HCT116 (cell line): ENCODE data around the gene MDM2. TPM values are rescaled to one million over a fixed set of nuclear protein-coding genes. Genes with fewer than 3 reads are reported as not detected.

Experiments used
- ATAC-seq: fragments of 200-7000 bp; cut with Tn5 transposase; 2 replicates; pipeline ENCODE4 v1.9.1; 2020; ENCODE audit warnings: mild to moderate bottlenecking, moderate library complexity
- BruUV-seq: library from RNA; stranded (reverse); fragments of 400-500 nt; replicated peaks from 2 replicates; lab custom pipeline; 2021; lab: Mats Ljungman, UMichigan
- CTCF ChIA-PET: fragments of 300-600 bp; sonication (Branson Sonifier 250); formaldehyde crosslinking; loops from one replicate; lab custom pipeline; 2021; ENCODE audit warnings: antibody characterized with exemption; lab: Charles Lee
- POLR2A ChIA-PET: fragments of 300-600, 350-600 bp; sonication (Branson Sonifier 250); formaldehyde crosslinking; loops from one replicate; lab custom pipeline; 2021; ENCODE audit warnings: antibody characterized with exemption; lab: Charles Lee
- RAD21 ChIA-PET, 2 experiments: fragments of 300-600 bp; sonication (Branson Sonifier 250); formaldehyde crosslinking; loops; one replicate each; lab custom pipeline; 2023; ENCODE audit warnings: low total read pairs in 2 of 2; ENCODE audit not compliant: uncharacterized antibody in 2 of 2, unreplicated experiment in 2 of 2, low non-redundant PET in 1 of 2; lab: Charles Lee
- DNase-seq: peaks from one replicate; pipeline ENCODE4 v3.0.0-alpha.2; 2010; ENCODE audit warnings: low read depth, low spot score
- H2AFZ ChIP-seq: fragments of 200-600 bp; shearing (Covaris generic), sonication (generic); 2 replicates; pipeline ENCODE4 v1.6.1; 2017; ENCODE audit warnings: low read depth, mixed run types, mixed read lengths, antibody characterized with exemption, low read length; ENCODE audit not compliant: poor library complexity, severe bottlenecking
- H3K27ac ChIP-seq: 2 replicates; pipeline ENCODE4 v1.5.1; 2012; ENCODE audit warnings: low read depth, low read length
- H3K27me3 ChIP-seq: fragments of 200-600 bp; sonication (generic); 2 replicates; pipeline ENCODE4 v1.6.1; 2016; ENCODE audit warnings: mixed run types, low read length, mixed read lengths; ENCODE audit not compliant: insufficient read depth
- H3K36me3 ChIP-seq, 2 experiments: fragments of 200-500 bp in 1 of 2; fragments of 200-600 bp in 1 of 2; sonication (Bioruptor generic) in 1 of 2; sonication (generic) in 1 of 2; 2 replicates each; pipeline versions ENCODE4 v1.5.1 to v1.6.1; 2014 to 2016; ENCODE audit warnings: low read length in 2 of 2, inconsistent platforms in 1 of 2, mixed read lengths in 1 of 2, mixed run types in 1 of 2; ENCODE audit not compliant: insufficient read depth in 2 of 2, control insufficient read depth in 1 of 2
- H3K4me1 ChIP-seq, 2 experiments: fragments of 200-600 bp in 1 of 2; sonication (generic) in 1 of 2; 2 replicates each; pipeline versions ENCODE4 v1.5.1 to v1.6.1; 2012 to 2017; ENCODE audit warnings: low read length in 2 of 2, inconsistent platforms in 1 of 2, mild to moderate bottlenecking in 1 of 2, mixed read lengths in 1 of 2, mixed run types in 1 of 2, moderate library complexity in 1 of 2; ENCODE audit not compliant: insufficient read depth in 2 of 2, control insufficient read depth in 1 of 2
- H3K4me2 ChIP-seq: fragments of 200-600 bp; sonication (generic); 2 replicates; pipeline ENCODE4 v1.6.1; 2017; ENCODE audit warnings: mixed run types, low read length, mixed read lengths
- H3K4me3 ChIP-seq, 2 experiments: fragments of 200-600 bp in 1 of 2; sonication (generic) in 1 of 2; replicated peaks in 1 of 2; 2 replicates each; pipeline ENCODE4 v1.5.1; 2011 to 2016; ENCODE audit warnings: low read length in 2 of 2, control low read depth in 1 of 2, low read depth in 1 of 2, mild to moderate bottlenecking in 1 of 2, mixed read lengths in 1 of 2, mixed run types in 1 of 2
- H3K79me2 ChIP-seq: fragments of 200-600 bp; sonication (generic); 2 replicates; pipeline ENCODE4 v1.6.1; 2017; ENCODE audit warnings: mild to moderate bottlenecking, mixed run types, low read length, moderate library complexity, mixed read lengths; ENCODE audit not compliant: insufficient read depth
- H3K9ac ChIP-seq: fragments of 200-600 bp; sonication (generic); 2 replicates; pipeline ENCODE4 v1.6.1; 2016; ENCODE audit warnings: low read length, mixed read lengths
- H3K9me2 ChIP-seq: fragments of 200-600 bp; sonication (generic), shearing (Covaris generic); 2 replicates; pipeline ENCODE4 v1.6.1; 2017; ENCODE audit warnings: mixed run types, mild to moderate bottlenecking, moderate library complexity; ENCODE audit not compliant: insufficient read depth
- H3K9me3 ChIP-seq, 2 experiments: fragments of 200-500 bp in 1 of 2; fragments of 200-600 bp in 1 of 2; sonication (Bioruptor generic) in 1 of 2; sonication (generic) in 1 of 2; 2 replicates each; pipeline ENCODE4 v1.6.1; 2014 to 2017; ENCODE audit warnings: low read length in 2 of 2, mixed read lengths in 2 of 2, inconsistent platforms in 1 of 2, low read depth in 1 of 2, mild to moderate bottlenecking in 1 of 2, mixed run types in 1 of 2, moderate library complexity in 1 of 2; ENCODE audit not compliant: control insufficient read depth in 1 of 2, insufficient read depth in 1 of 2
- H4K20me1 ChIP-seq: fragments of 200-600 bp; sonication (generic), shearing (Covaris generic); 2 replicates; pipeline ENCODE4 v1.6.1; 2017; ENCODE audit warnings: mixed run types, mild to moderate bottlenecking, moderate library complexity; ENCODE audit not compliant: insufficient read depth
- ATF3 ChIP-seq: IDR thresholded peaks from 2 replicates; pipeline ENCODE4 v1.6.1; 2012
- CBX3 ChIP-seq: IDR thresholded peaks from 2 replicates; pipeline ENCODE4 v1.6.1; 2012; ENCODE audit warnings: low read depth
- CEBPB ChIP-seq: IDR thresholded peaks from 2 replicates; pipeline ENCODE4 v1.6.1; 2012; ENCODE audit warnings: low read depth
- CTCF ChIP-seq, 3 experiments: fragments of 200-600 bp in 1 of 3; sonication (generic) in 1 of 3; IDR thresholded peaks in 2 of 3; conservative IDR thresholded peaks in 1 of 3; 2 replicates each; pipeline ENCODE4 v1.5.1; 2012 to 2017; ENCODE audit warnings: low read depth in 2 of 3, low read length in 2 of 3, antibody characterized with exemption in 1 of 3, borderline replicate concordance in 1 of 3, control low read depth in 1 of 3, mild to moderate bottlenecking in 1 of 3, mixed read lengths in 1 of 3, mixed run types in 1 of 3, moderate library complexity in 1 of 3; ENCODE audit not compliant: insufficient read depth in 1 of 3
- EGR1 ChIP-seq: IDR thresholded peaks from 2 replicates; pipeline ENCODE4 v1.6.1; 2012; ENCODE audit warnings: low read depth
- EZH2phosphoT487 ChIP-seq: fragments of 200-600 bp; IDR thresholded peaks from 2 replicates; pipeline ENCODE4 v1.6.1; 2018; ENCODE audit warnings: antibody characterized with exemption, borderline replicate concordance
- FOSL1 ChIP-seq: IDR thresholded peaks from 2 replicates; pipeline ENCODE4 v1.6.1; 2012; ENCODE audit warnings: low read depth
- JUND ChIP-seq: IDR thresholded peaks from 2 replicates; pipeline ENCODE4 v1.6.1; 2012
- MAX ChIP-seq: IDR thresholded peaks from 2 replicates; pipeline ENCODE4 v1.6.1; 2012
- REST ChIP-seq: IDR thresholded peaks from 2 replicates; pipeline ENCODE4 v1.6.1; 2012; ENCODE audit warnings: low read depth
- SIN3A ChIP-seq: IDR thresholded peaks from 2 replicates; pipeline ENCODE4 v1.6.1; 2012; ENCODE audit warnings: low read depth
- SP1 ChIP-seq: IDR thresholded peaks from 2 replicates; pipeline ENCODE4 v1.6.1; 2012; ENCODE audit warnings: low read depth
- SRF ChIP-seq: IDR thresholded peaks from 2 replicates; pipeline ENCODE4 v1.6.1; 2012; ENCODE audit warnings: low read depth
- TCF7L2 ChIP-seq: IDR thresholded peaks from 2 replicates; pipeline ENCODE4 v1.7.0; 2011; ENCODE audit warnings: borderline replicate concordance, inconsistent platforms; ENCODE audit not compliant: insufficient read depth, insufficient read length; ENCODE audit errors: extremely low read depth
- ZBTB33 ChIP-seq: IDR thresholded peaks from 2 replicates; pipeline ENCODE4 v1.6.1; 2011; ENCODE audit warnings: mild to moderate bottlenecking, low read length, moderate library complexity; ENCODE audit not compliant: insufficient replicate concordance; ENCODE audit errors: extremely low read depth
- ZNF274 ChIP-seq: fragments of 200-500 bp; sonication (Bioruptor generic); IDR thresholded peaks from 2 replicates; pipeline ENCODE4 v1.6.1; 2014; ENCODE audit warnings: mild to moderate bottlenecking, low read depth, low read length, inconsistent platforms
- intact Hi-C: fragments of 100-400 bp; cut with micrococcal nuclease; formaldehyde crosslinking; loops from 2 replicates; pipeline ENCODE4 v1.10.0; 2022
- total RNA-seq: library from RNA; stranded (reverse); gene quantifications from one replicate; pipeline ENCODE4 v1.2.1, GENCODE V29; 2021; ENCODE audit not compliant: unreplicated experiment

The MDM2 gene
- total RNA-seq, 1 experiment from 2014 or later, result 170 TPM

- Histone ChIP-seq H3K27ac (no peak overlapping the region), H3K79me2 (peaks cover 60% of the 10 kb centered on the region), H3K4me3 (no peak overlapping the region), H3K36me3 (peaks cover 43 to 50% of the 10 kb centered on the region in 2 experiments), H3K9ac (no peak overlapping the region), H2AFZ (no peak overlapping the region), H3K9me3 (no peaks in the 10 kb centered on the region), H3K4me2 (no peak overlapping the region), H4K20me1 (peaks cover 4% of the 10 kb centered on the region; the same call in 1 of the 2 replicates), H3K27me3 (no peaks in the 10 kb centered on the region), H3K4me1 (no peaks in the 10 kb centered on the region), H3K9me2 (no peaks in the 10 kb centered on the region)
- ChIA-PET CTCF (no interaction called here), RAD21 (interaction anchor here in 1 of 2 experiments (0.6 kb wide), 1 partner anchor 228 kb away, joined by 3 read pairs; no protein-coding TSS in a partner anchor), POLR2A (no interaction called here)
- DNase-seq (no peak), ATAC-seq (no peak)
- TF ChIP-seq ZBTB33 (no peak), JUND (no peak), SIN3A (no peak), SRF (no peak), EGR1 (no peak), EZH2phosphoT487 (no peak), CBX3 (no peak), CTCF (IDR thresholded peaks at IDR 0.05 in 2 of 3, conservative IDR thresholded peaks at IDR 0.05 in 1 of 3; ENCODE audit: borderline replicate concordance in 1 of 3, insufficient read depth in 1 of 3, low read depth in 2 of 3, low read length in 2 of 3) (no peak), REST (no peak), FOSL1 (no peak), ZNF274 (no peak), CEBPB (no peak), ATF3 (no peak), SP1 (no peak), TCF7L2 (no peak), MAX (no peak)
- intact Hi-C loops, result no loop called here
- BruUV-seq, result no TSS peak
These were observed 23.9 kb downstream of the MDM2 start for GRCh38 chr12:68831751-68832503.
